GM21529 (cell line): ENCODE data around the gene LFNG.

Source experiments
- ATAC-seq: cut with Tn5 transposase; IDR thresholded peaks from one replicate; pipeline ENCODE4 v1.9.1; 2021; ENCODE audit not compliant: unreplicated experiment

Gene LFNG, protein sequence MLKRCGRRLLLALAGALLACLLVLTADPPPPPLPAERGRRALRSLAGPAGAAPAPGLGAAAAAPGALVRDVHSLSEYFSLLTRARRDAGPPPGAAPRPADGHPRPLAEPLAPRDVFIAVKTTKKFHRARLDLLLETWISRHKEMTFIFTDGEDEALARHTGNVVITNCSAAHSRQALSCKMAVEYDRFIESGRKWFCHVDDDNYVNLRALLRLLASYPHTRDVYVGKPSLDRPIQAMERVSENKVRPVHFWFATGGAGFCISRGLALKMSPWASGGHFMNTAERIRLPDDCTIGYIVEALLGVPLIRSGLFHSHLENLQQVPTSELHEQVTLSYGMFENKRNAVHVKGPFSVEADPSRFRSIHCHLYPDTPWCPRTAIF

DNA sequence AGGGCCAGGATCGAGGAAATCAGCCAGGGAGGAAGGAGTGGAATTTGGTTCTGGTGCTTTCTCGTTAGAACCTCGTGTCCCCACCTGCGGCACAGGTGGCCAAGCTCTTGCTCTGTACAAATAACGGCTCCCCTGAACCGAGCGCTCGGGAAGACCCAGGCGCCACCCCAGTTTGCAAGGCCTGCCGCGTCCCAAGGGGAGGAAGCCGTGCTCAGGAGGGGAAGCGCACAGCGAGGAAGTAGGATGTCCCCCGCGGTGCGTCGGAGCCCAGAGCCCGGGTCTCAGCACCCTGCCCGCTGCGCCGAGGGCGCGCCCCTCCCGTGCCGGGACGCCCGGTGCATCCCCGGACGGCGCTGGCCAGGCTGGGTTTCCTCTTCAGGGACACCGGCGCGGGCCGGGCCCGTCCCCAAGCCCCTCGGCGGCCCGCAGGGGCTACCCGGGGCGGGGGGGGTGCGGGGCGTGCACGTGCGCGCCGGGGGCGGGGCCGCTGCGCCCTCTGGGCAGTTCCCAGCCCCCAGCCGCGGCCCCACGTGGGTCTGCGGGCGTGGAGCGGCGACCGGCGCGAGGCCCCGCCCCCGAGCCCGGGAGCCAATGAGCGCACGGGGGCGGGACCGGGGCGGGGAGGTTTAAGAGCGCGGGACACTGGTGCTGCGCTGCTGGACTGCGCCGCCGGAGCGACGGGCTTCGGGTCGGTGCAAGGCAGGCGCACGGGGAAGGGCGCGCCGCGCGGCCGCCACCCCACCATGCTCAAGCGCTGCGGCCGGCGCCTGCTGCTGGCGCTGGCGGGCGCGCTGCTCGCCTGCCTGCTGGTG is at the start of gene LFNG:
Gene LFNG, plus strand, starts transcription at position 656 of the 812 bp plus-strand sequence. Its CDS starts 88 bp downstream, at position 744.
- ATAC-seq, result peak; percentile 88

- no peak for ATAC-seq
These were observed 49.2 kb upstream of the LFNG start for GRCh38 chr7:2470204-2471021.

DNA sequence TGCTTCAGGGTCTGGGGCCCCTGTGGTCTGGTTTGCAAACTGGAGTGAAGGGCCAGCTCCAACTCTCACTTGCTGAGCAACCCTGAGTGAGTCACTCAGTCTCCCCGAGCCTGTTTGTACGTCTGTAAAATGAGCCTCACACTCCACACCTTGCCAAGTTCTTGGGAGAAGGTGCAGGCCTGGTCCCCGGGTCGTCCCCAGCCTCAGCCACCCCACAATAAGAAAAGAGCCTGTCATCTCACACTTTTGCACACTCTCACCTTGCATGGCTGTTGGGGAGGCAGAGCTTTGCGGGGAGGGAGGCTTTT is 48.6 kb upstream of the LFNG start:
- no peak for ATAC-seq

DNA sequence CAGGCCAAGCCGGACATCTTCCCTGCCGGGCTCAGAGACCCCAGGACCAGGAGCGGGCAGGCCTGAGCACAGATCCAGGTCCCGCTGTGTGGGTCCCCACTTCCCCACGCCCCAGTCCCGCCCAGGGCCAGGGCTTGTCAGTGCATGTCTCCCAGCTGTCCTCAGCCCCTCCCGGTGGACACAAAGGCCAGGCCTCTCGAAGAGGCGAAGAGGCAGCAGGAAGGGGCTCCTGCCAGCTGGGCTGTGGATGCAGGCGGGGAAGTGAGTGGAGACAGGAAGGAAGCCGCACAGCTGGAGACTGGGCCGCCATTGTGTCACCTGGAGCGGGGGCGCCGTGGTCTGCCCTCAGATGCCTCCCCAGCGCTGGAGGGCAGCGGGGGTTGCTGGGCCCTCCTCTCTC is 48.2 kb upstream of the LFNG start:
- ATAC-seq, result no peak

DNA sequence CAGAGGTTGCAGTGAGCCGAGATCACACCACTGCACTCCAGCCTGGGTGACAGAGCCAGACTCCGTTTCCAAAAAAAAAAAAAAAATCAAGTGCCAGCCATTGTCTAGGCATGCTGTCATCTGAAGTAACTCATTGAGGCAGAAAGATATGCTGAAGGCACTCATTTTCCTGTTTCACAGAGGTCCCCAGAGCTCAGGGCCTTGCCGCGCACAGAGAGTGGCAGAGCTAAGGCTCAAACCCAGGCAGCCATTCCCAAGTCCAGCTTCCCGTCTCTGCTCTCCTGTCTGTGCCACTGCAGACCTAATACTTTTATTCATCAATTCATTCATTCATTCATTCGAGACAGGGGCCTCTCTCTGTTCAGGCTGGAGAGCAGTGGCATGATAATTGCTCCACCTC is 46.8 kb upstream of the LFNG start:
- ATAC-seq, result no peak

GRCh38 chr7:2473496-2474180 is 45.9 kb upstream of the LFNG start:
- no peak for ATAC-seq

- ATAC-seq, result no peak
These were observed 45.4 kb upstream of the LFNG start for GRCh38 chr7:2474224-2474623.

DNA sequence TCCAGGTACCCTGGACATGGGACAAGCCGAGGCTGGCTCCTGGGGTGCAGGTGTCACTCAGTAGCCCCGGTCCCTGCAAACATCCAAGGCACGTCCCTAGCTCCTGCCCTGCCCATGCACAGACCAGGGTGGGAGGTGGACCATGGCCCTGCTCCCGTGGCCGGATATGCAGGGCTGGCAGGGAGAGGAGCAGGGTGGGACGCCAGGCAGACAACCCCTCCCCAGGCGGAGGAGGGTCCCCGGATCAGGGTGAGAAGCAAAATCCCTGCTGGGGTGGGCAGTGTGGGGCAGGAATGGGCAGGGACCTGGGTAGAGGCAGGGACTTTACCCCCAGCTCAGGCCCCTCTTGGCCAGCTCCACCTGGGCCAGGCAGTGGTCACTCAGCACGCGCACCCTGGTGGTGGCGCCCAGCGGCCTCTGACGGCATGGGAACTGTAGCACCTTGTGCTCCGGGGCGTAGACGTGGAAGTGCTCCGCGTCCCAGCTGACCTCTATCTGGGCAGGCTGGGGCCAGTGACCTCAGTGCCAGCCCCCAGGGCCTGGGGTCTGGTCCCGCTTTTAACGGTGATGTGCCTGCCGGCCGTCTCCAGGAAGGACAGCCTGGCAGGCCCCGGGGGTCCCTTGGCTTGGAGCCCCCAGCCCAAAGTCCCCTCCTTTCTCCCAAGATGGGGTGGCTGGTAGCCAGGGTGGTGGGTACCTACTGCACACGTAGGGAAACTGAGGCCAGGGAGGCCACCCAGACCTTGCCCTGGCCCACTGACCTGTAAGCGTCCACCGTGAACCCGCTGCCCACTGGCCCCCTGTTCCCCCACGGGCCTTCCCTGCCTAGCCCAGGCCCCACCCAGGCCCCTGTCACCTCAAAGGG is 44.5 kb upstream of the LFNG start:
- ATAC-seq, result no peak

DNA sequence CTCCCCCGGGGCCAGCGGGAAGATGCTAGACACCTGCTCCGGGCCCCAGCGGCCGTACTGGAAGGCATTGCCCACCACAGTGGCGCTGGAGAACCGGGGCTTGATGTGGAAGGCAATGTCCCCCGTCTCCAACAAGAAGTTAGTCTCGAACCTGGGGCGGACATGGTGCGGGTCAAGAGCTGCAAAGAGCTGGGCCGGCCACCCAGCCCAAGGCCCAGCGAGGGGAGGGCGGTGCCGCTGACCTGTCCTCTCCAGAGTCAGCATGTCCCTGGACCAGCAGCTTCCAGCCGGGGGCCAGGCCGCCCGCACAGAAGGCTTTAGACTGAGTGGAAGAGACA is 43.9 kb upstream of the LFNG start:
- no peak for ATAC-seq

DNA sequence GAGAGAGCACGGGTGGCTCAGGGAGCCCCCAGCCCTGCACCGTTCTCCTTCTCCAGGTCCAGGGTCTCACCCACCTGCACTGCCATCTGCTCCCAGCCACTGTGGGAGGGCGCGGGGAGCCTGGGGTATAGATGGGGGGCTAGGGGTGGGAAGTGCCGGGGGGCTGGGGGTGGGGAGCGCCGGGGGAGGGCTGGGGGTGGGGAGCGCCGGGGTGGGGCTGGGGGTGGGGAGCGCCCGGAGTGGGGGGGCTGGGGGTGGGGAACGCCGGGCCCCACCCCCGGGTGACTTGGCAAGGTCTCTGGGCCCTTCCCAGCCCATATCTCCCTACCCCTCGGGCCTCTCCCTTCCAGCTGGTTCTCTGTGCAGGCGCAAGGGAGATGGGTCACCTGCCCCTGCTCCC is 43.3 kb upstream of the LFNG start, which contains the start of gene GRIFIN:
Gene GRIFIN, minus strand, starts transcription at position 101 of the 400 bp plus-strand sequence. Its CDS starts 15 bp downstream, at position 86.
- no peak for ATAC-seq

DNA sequence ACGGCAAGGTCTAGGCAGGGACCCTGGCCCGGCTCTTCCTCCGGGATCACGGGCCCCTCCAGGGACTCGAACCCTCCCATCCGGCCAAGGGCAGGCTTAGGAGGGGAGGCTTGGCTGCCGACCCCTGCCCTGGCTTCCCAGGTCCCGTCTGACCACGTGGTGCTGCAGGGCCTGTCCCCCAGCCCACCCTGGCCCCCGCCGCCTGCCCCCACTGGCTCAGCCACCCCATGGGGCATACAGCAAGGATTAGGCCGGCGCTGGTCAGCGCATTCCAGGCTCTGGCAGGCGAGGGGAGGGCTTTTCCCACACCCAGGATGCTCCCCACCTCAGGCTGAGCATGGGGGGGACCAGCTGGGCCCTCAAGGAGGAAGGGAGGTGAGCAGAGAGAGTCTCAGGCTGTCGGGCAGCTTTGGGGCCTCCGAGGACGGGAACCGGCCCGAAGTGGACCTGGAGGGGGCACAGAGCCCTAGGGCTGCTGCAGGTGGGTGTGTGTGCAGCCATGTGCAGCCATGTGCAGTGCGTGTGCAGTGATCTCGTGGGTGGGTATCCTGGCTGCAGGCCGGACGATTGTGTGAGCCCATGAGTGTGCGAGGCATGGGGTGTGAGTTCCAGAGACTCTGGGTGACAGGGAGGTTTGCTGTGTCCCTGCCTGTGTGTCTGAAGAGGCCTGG is 42.7 kb upstream of the LFNG start:
- ATAC-seq, result no peak

DNA sequence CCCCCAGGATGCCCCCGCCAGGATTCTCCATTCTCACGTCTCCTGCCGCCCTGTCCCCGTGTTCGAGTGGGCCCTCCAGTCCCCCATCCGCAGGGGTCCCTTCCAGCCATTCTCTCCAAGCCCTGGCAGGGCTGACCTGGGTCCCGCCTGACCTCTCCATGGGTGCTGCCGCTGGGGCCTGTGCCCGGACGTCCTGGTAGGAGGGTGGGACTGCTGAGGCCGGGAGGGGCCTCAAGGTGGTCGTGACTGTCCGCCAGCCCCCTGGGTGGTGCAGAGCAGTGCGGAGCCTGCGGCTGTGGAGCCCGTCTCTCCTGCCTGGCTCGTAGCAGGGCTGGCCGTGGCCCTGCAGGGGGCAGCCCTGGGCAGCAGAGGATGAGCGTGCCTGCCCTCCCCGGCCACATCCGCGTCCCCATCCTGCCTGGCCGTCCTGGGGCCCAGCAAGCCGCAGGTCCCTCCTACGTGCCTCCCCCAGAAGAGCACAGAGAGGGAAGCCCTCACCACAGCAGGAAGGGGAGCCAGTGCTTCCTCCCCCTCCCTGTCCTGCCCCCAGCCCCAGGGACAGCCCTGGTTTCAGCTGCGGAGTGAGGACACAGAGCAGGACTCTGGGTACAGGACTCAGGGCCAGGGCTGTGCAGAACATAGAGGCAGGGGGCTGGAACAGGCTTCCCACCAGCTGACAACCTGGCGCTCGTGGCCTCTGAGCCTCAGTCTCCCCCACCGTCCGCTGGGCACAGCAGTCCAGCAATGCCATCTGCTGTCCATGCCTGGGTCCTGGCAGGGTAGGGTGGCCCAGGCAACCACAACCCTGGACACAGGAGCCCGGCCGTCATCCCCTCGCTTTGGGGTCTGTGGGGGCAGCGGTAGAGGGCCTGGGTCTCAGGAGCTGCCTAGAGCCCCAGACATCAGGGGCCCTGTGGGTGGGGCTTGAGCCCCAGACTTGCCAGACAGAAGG is 41.9 kb upstream of the LFNG start:
- no peak for ATAC-seq

- ATAC-seq, result no peak
These were observed 41.2 kb upstream of the LFNG start for GRCh38 chr7:2478399-2478785.

- ATAC-seq, result no peak
These were observed 40.8 kb upstream of the LFNG start for GRCh38 chr7:2478800-2479199.

GRCh38 chr7:2479276-2480069 is 40.1 kb upstream of the LFNG start:
- no peak for ATAC-seq

- no peak for ATAC-seq
These were observed 39.5 kb upstream of the LFNG start for GRCh38 chr7:2480070-2480408.

GRCh38 chr7:2481195-2481594 is 38.4 kb upstream of the LFNG start:
- ATAC-seq, result no peak
